ENCODE data around the gene CYS1.
A peak's percentile ranks its signal among the peaks of the same experiment; 100 is the strongest.
"Not testable (repeated sequence)": the region's sequence is repeated elsewhere in the genome, so short reads cannot be mapped to it uniquely, and the experiment has no call there.

The CYS1 gene

DNA sequence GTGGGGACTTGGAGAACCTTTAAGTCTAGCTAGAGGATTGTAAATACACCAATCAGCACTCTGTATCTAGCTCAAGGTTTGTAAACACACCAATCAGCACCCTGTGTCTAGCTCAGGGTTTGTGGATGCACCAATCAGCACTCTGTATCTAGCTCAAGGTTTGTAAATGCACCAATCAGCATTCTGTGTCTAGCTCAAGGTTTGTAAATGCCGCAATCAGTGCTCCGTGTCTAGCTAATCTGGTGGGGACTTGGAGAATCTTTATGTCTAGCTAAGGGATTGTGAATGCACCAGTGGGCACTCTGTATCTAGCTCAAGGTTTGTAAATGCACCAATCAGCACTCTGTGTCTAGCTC lies 11.7 kb upstream of the CYS1 start:
- not testable (repeated sequence) for DNase-seq (ENCODE audit: low read depth in 2 of 2)

DNA sequence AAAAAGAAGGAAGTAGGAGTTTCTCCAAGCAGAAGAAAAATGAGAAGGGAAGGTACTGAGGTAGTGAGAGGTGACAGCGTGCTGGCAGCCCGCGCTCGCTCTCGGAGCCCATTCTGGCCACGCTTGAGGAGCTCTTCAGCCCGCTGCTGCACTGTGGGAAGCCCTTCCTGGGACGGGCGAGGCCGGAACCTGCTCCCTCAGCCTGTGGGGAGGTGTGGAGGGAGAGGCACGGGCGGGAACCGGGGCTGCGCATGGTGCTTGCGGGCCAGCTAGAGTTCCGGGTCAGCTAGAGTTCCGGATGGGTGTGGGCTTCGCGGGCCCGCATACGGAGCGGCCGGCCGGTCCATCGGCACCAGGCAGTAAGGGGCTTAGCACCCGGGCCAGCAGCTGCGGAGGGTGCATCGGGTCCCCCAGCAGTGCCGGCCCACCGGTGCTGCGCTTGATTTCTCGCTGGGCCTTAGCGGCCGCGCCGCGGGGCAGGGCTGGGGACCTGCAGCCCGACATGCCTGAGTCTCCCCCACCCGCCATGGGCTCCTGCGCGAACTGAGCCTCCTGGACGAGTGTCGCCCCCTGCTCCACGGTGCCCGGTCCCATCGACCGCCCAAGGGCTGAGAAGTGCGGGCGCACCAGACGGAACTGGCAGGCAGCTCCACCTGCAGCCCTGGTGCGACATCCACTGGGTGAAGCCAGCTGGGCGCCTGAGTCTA lies 11.1 kb upstream of the CYS1 start:
- no peak for DNase-seq (ENCODE audit: low read depth in 2 of 2)

DNA sequence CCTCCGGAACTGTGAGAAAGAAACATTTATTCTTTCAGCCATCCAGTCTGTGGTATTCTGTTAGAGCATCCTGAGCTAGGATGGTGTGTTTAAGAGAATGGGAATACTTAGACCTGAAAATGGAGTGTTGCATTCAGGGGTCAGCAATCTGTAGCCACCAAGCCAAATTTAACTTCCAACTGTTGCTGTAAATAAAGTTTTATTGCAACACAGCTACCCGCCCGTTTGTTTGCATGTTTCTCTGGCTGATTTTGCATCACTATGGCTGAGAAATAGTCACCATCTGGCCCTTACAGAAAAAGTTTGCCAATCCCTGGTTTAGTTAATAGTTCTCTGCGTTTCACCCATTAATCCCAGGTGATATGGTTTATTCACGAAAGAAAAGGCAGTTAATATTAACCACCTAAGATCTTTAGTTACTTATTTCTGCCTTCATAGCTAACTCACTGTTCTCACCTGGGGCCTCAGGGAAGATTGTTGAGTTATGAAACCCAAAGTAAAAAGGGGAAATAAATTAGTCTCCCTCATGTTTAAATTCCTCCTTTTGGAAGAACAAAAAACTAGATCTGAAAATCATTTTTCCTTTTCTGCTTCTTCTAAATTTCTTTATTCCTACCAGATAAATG lies 9.5 kb upstream of the CYS1 start:
- DNase-seq (ENCODE audit: low read depth in 2 of 2): no peak

DNA sequence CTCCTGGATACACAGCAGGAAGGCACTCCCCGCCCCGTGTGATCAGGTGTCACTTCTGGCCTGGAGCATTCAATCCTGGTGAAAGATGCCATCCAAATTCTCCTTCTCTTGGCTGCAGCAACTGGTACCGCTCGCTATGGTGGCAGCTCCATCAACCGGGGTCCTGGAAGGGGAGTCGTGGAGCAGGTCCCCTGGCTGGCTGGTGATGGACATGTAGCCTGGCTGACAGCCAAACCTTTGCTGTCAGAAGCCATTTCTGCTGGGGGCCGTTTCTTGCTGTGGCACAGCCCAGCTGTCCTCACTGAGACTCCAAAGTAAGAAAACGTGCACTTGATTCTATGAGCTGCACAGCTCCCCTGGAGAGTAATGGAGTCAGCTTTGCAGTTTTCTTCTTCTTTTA lies 7.1 kb upstream of the CYS1 start:
- no peak for DNase-seq (ENCODE audit: low read depth in 2 of 2)

DNA sequence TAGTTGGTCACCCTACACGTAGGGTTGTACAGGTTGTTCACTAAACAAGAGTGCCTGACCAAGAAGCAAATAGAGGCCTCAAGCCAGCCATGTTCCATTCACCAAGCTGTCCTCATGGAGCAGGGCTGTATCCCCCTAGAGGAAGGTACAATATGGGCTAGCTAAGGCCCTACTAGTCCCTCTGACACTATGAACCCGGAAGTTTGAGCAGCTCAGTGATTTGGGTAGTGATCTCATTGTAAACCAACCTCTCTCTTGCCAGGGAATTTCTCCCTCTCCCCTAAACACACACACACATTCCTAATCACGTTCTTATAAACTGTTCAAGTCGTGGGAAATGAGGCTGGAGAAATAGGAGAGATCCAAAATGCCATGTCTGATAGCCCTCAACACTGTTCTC lies 6.7 kb upstream of the CYS1 start:
- DNase-seq (ENCODE audit: low read depth in 2 of 2): no peak

DNA sequence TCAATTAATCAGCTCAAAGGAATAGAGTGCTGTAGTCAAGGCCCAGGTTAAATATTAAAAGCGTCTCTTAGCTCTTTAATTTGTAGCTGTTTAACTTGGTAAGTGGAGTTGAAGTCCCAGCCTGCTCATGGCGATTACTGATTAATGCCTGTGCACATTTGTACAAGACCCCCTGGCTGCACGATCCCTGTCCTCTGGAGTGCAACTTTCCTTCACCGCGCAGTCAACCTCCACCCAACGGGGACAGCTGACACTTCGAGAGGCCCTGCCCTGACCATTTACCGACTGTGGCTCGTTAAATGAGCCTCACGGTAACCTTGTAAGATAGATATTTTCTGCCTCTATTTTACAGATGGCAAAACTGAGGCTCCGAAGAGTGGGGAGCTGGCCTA lies 5.5 kb upstream of the CYS1 start:
- DNase-seq (ENCODE audit: low read depth in 2 of 2): no peak

DNA sequence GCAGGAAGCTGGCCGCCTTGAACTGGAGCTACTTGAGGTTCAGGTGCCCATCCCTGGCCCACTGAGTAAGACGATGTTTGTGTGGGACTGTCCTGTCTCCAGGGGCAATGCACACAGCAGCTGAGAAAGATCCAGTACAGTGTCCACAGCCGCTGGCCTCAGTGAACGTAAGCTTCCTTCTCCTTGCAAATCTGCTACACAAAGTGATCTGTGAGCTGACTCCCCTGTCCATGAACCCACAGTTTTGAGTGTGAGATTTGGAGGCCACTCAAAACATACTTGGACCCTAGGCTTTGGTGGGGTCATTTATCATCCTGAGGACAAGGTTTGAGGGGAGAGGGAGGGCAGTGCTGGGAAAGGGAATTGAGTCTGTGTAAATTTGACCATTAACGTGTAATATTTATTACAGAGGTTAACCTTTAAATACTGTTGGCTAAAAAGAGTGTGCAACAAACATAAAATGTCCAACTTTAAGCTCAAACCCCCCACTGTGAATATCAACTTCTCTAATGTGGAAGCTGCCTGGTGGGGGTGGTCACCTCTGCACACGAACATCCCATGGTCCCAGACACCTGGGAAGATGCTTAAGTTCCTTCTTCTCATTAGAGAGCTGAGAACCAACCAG lies 4.9 kb upstream of the CYS1 start:
- no peak for DNase-seq (ENCODE audit: low read depth in 2 of 2)

DNA sequence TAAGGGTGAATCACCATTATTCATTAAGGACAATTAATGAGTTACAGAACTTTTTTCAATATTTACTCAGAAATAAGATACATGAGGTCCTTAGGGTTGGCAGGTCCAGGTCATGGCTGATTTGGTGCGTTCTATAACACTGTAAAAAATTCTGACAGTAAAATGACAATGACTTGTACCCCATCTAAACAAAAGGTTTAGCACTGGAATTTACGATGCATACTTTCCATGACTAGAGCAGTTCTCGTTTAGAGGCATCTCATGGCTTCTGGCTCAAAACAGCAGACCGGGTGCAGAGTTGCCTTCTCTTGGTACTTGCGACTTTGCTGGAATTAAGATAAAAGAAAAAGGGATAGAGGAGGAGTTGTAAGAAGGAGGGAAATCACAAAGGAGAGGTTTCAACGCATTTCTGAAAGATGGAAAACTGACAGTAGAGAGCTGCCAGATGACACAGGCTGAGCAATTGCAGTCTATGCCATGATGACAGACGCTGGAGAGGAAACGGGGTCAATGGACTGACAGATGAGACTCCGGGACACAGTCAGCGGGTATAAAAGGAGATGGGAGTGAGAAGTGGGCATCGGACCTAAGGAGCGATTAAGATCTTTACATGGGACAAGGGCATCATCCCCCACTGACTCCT lies 4.1 kb upstream of the CYS1 start:
- DNase-seq (ENCODE audit: low read depth in 2 of 2): no peak

DNA sequence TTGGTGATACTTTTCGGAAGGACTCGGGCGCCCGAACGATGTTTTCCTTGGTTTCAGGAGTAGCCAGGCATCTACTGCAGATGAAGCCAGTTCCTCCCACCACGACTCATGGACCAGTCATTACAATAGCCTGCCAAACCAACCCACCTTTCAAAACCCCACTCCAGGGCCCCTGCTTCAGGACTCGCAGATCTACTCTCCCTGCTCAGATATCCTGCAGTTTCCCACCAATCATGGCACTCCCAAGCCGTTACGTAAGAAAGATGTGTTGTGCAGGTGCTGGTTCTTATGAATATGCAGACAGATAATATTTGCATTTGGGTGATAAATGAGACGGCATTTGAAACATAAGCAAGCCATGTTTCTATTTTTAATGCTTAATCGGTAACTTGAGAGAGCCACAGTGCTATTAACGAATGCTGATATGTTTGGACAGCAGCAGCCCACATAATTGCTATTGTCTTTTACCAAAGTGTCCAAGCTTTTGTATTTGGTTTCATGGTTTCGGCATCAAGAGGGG lies 3.5 kb upstream of the CYS1 start:
- DNase-seq (ENCODE audit: low read depth in 2 of 2): no peak

DNA sequence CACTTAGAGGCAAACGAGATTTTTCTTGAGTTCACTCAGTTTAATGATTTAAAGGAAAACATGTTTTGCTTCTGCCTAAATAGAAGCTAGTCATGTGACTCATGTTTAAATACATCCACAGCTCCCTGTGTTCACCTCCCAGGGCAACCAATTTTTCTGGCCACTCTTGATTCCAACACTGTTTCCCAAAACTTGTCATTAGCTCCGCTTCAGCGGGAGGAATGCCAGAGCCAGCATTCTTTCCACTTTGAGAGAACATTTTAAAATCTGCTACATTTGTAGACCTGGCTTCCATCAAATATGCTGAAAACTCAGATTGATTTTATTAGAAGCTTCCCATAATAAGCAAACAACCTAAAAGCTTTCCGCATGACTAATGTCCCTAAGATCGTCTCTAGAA lies 2.8 kb upstream of the CYS1 start:
- no peak for DNase-seq (ENCODE audit: low read depth in 2 of 2)

DNA sequence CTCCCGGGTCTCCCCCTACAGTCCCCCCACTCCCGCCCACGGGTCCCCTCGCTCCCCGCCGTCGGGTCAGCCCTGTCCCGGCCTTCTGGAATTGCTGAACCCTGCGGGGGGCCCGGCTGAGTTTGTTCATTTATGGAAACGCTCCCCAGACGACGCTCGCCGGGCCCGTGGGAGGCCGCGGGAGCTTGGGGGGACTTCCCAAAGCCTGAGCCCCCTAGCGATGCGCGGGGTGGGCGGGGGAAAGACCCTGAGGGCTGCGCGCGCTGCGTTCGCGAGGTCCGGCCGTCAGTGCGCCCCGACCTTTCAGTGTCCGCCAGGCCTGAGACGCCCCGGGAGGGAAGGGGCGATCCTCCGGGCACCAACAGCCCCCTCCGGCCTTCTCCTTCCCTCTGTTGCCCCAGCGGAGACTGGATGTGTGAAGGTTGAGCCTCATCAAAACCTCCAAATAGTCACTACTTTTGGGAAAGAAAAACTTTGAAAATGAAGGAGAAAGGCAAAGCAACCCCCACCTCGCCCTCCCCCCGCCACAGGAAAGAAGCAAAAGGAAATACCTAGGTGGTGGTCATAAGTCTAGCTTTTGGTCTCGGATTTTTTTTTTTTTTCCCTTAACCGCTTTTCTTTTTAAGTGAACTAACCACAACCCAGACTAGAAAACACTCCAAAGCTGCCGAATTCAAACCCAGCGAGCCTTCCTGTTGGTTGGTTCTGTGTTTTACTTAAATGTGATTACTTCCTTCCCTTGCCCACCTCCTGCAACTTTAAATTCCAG lies 509 bp upstream of the CYS1 start:
- DNase-seq (ENCODE audit: low read depth in 2 of 2): no peak

DNA sequence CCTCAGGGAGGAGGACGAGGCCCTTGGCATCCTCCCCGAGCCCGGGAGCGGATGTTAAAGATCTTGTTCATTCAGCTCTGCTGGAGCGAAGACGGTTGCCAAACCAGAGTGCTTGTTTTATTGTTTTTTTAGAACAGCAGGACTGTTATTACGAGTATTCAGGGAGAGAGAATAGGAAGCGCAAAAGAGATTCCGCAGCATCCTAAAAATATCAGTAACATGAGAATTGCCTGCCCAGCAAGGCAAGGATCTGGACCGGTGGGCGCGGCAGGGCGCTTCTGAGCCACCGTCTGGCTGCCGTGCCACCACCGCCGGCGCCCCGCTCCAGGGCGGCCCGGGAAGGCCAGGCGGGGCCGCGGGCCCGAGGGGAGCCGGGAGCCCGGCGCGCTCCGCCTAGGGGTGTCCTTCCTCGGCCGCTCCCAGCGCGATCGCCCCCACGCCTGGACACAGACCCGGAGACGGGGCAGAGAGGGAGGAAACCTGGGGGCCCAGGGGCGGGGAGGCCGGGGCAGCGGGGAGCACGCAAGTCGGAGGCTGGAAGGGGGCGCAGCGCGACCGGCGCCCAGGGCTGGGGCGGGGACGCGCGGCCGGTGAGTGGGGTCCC lies 843 bp downstream of the CYS1 start:
- no peak for DNase-seq (ENCODE audit: low read depth in 2 of 2)

DNA sequence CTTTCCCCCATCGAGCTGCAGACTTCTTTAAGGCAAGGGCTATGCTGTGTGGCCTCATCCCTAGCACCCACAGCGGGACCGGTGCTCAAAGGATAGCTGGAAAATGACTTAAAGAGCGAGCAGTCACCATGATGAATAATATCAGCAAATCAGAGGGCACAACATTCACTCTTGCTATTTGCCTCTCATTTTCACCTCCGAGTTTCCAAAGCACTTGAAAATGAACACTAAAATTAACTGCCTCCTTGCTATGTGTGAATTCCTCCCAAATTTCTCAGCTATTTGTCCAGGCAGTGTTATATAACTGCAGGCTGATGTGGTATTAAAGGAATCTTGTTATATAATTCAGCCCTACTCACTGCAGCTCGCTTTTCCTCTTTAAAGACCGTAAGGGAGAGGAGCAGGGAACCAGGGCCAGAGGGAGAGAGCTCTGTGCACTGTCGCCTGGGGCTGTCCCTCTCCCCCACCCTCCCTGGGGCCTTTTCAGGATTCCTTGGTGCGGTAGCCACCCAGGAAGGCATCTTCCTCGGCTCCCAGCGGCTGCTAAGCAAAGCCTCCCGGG lies 1.4 kb downstream of the CYS1 start:
- no peak for DNase-seq (ENCODE audit: low read depth in 2 of 2)

DNA sequence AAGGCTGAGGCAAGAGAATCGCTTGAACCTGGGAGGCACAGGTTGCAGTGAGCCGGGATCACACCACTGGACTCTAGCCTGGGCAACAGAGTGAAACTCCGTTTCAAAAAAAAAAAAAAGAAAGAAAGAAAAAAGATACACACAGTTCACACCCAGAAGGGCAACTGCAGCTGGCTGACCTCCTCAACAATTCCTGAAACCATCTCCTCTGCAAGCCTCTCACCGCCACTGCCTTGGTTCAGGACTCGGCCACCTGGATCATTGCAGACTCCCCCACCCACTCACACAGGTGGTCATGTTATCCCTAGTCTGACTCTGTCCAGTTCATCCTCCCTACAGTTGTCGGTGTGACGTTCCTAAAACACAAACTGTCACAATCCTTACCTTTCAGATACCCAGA lies 2.2 kb downstream of the CYS1 start:
- no peak for DNase-seq (ENCODE audit: low read depth in 2 of 2)

DNA sequence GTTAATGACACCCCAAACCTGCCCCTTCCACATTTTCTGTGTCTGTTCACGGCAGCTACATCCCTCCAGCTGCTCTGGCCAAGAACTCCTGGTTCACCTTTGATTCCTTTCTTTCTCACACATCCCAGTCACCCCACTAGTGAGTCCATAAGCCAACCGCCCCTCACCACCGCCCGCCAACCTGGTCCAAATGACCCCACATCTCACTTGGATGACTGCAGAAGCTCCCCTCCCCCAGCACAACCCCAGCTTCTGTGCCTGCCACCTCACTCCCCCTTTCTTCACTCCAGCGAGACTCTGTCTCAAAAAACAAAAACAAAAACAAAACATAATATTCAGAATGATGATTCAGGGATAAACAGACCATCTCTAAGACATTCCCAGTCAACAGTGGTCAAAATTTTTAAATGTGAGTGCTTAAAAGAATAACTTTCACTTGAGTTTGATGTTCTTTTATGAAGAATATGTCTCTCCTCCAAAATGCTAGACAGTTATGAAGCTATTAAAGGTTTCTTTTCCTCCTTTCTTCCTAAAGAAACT lies 3.2 kb downstream of the CYS1 start:
- DNase-seq (ENCODE audit: low read depth in 2 of 2): no peak

DNA sequence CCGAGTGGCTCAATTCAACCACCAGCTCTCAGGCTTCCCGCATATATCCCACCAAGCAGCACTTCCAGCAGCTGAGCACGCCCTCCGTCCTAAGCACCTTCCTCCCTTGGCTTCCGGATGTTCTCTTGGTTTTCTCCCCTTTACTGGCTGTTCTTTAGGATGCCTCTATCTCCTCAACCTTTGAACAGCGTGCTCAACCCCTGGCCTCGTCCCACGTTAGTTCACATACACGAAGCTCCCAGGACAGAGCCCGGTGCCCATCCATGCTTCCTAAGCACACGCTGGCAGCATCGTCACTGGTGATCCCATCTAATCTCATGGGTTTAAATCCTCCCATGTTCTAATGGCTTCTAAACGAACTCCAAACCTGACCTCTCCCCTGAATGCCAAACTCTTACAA lies 3.7 kb downstream of the CYS1 start:
- no peak for DNase-seq (ENCODE audit: low read depth in 2 of 2)

DNA sequence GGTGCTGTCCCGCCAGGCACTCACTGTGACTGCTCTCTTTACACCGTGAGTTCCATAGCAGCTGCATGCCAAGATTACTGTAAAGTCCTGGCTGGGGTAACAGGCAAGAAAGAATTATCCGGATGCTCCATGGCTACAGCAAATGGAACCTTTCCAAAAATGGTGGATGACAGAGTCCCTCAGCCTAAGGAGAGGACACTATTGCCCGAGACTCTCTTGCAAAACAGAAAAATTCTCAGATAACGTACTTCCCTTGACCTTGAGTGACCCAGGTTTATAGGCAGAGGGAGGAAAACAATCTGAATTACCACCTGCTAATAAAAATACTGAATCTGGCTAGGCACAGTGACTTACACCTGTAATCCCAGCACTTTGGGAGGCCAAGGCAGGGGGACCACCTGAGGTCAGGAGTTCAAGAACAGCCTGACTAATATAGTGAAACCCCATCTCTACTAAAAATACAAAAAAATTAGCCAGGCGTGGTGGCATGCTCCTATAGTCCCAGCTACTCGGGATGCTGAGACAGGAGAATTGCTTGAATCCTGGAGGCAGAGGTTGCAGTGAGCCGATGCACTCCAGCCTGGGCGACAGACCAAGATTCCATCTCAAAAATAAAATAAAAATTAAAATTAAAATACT lies 4.5 kb downstream of the CYS1 start:
- DNase-seq (ENCODE audit: low read depth in 2 of 2): no peak

DNA sequence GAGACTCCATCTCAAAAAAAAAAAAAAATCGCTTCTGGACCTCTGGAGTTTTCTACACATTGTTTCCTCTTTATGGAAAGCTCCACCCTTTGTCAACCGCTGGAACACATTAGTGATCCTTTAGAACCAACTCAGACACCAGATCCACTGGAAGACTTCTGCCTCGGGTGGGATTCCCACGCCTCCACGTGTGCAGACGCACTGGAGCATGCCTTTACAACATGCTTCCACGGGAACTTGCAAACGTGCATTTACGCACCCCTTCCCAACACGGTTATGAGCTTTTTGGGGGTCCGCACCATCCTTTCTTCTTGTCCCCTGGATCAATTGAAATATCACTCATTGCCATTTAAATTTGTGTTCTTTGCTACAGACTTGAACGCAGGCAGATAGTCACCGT lies 5.1 kb downstream of the CYS1 start:
- DNase-seq (ENCODE audit: low read depth in 2 of 2): no peak

DNA sequence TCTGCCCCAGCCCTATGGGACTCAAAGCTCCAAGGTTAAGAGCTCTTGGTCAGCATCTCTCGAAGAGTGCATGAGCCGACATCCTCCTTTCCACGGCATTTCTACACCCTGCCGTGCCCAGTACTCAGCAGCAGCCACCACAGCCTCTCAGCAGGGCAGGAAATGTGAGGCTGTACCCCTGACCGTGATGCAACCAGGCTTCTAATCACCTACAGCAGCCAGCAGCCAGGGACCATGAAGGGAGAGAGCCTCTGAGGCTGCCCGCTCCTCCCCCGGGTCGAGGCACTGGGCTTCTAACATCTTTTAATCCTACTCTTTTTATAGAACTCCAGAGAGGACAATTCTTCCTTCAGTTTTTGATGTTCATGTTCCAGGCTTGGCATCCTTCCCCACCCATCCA lies 6.5 kb downstream of the CYS1 start:
- DNase-seq (ENCODE audit: low read depth in 2 of 2): no peak

DNA sequence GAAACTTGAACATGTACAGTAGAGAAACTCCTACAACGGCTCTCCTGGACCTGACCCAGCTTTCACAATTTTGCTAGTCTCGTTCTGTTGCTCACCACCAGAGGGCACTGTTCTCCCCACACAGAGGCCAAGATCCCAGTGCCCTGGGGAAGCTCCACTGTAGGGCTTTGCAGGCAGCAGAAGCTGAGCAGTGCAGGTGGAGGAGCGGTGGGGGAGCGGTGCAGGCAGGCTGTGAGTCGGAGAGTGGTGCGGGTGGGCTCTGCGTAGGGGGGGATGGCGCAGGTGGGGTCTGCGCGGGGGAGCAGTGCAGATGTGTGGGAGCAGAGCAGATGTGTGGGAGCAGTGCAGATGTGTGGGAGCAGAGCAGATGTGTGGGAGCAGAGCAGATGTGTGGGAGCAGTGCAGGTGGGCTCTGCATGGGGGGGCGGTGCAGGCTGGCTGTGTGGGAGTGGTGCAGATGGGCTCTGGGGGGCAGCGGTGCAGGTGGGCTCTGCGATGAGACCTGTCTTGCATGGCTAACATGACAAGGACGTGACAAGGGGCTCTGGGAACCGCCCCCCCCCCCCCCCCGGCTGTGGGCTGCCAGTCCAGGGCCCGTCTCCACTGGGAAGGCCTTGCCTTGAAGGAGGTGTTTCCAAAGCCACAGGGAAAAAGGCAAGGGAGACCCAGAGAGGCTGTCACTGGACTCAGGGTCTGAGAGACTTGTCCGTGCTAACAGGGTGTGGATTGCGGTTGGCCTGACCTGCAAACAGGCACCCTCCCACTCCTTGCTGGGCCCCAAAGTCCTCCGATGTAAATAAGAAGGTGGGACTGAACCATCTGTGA lies 7.3 kb downstream of the CYS1 start:
- peak; percentile 48 to 49 for DNase-seq (ENCODE audit: low read depth in 2 of 2)

All from stimulated activated CD8-positive, alpha-beta memory T cell treated with anti-CD3 and anti-CD28 coated beads, Interleukin-2, amount 100 ng/mL, for 48 hours (primary cell).